Coronary artery (tissue), 2 donors: ENCODE results near the gene ATAD3A.
"Not testable (repeated sequence)": the region's sequence is repeated elsewhere in the genome, so short reads cannot be mapped to it uniquely, and the experiment has no call there.

ENCODE experiments used
- DNase-seq: peaks from one replicate; pipeline ENCODE4 v3.0.0-alpha.2; 2017; ENCODE audit warnings: low spot score
- H3K27ac ChIP-seq, 2 donors: fragments of 200-600 bp; sonication (generic); one replicate each; pipeline ENCODE4 v1.5.1; 2016 to 2019
- H3K4me3 ChIP-seq: fragments of 200-600 bp; sonication (generic); 2 replicates; pipeline ENCODE4 v1.5.1; 2016; ENCODE audit warnings: mild to moderate bottlenecking, moderate library complexity
- TF ChIP-seq, protein P1 (sequence below): fragments of 200-600 bp; sonication (generic); IDR thresholded peaks from one replicate; pipeline ENCODE4 v1.5.1; 2019; ENCODE audit warnings: antibody characterized with exemption

The ATAD3A gene

DNA sequence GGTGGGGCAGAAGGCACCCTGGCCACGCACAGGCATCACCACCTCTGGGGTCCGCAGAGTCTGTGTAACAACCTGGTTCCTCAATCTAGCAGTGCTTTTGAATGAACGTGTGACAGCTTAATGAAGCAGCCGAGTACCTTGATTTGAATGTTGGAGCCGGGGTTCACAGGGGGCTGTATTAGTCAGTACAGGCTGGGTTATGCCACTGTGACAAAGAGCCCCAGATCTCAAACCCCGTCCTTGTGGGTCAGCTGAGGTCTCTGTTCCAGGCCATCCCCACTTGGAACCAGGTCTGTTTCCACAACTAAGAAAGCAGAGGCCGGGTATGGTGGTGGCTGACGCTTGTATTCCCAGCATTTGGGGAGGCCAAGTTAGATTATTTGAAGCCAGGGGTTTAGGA is 18.0 kb downstream of the ATAD3A start:
- no peak for DNase-seq
- no peak overlapping the region for H3K4me3 ChIP-seq
- TF ChIP-seq, protein P1, sequence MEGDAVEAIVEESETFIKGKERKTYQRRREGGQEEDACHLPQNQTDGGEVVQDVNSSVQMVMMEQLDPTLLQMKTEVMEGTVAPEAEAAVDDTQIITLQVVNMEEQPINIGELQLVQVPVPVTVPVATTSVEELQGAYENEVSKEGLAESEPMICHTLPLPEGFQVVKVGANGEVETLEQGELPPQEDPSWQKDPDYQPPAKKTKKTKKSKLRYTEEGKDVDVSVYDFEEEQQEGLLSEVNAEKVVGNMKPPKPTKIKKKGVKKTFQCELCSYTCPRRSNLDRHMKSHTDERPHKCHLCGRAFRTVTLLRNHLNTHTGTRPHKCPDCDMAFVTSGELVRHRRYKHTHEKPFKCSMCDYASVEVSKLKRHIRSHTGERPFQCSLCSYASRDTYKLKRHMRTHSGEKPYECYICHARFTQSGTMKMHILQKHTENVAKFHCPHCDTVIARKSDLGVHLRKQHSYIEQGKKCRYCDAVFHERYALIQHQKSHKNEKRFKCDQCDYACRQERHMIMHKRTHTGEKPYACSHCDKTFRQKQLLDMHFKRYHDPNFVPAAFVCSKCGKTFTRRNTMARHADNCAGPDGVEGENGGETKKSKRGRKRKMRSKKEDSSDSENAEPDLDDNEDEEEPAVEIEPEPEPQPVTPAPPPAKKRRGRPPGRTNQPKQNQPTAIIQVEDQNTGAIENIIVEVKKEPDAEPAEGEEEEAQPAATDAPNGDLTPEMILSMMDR, result no peak
- no peak overlapping the region for H3K27ac ChIP-seq

DNA sequence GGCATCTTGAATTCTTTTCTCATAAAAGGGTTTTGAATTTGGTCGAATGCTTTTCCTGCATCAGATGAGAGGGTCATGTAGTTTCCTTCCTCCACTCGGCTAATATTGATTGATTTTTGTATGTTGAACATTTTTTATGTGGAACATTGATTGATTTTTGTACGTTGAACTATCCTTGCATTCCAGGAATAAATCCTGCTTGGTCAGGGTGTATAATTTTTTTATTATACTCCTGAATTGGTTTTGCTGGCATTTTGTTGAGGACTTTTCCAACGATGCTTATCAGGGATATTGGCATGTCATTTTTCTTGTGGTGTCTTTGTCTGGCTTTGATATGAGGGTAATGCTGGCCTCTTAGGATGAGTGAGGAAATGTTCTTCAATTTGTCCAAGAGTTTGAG is 20.0 kb downstream of the ATAD3A start:
- TF ChIP-seq, protein P1, result no peak
- no peak overlapping the region for H3K27ac ChIP-seq
- no peak for DNase-seq
- H3K4me3 ChIP-seq, result no peak overlapping the region

DNA sequence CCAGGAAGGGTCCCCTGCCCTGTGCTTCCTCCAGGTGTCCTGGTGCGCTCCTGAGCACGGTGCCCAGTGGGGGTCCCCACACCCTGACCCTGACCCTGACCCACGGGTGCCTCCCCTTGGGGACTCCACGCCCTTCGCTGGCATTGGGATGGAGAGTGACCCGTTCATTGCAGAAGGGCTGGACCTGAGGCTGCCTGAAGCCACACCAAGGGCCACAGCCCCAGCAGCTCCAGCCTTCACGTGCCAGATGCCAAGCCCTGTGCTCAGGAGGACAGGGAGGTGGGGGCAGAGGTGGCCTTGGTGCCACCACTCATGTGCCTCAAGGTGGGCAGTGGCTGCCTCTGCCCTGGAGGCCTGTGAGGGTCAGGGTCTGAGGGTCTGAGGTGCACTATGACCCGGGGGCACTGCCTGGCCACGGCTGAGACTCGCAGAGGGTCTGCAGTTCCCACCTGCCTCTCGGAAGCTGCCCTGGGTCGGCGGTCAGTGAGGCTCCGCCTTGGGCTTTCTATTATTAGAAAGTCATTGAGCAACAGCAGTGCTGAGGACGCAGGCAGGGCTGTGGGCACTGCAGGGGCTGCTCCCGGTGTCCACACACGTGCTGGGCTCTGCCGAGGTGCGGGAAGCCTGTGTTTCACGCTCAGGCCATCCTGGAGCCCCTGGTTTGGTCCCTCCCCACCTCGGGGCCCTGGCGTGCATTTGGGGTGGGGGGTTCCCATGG is 21.4 kb downstream of the ATAD3A start:
- H3K4me3 ChIP-seq, result not testable (repeated sequence)
- peak overlapping the region in 1 of 2 donors; percentile 2 for H3K27ac ChIP-seq

DNA sequence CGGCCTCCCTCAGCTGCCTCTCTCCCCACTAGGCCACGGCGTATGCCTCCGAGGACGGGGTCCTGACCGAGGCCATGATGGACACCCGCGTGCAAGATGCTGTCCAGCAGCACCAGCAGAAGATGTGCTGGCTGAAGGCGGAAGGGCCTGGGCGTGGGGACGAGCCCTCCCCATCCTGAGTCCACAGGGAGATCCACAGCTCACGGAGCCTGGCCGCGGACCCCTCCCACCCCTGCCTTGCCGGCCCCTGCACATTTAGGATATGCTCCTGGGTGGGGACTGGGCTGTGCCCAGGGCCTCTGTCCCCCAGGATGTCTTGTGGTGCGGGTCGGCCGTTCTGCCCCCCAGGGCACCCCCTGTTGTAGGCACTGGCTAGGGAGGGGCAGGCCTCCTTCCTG is 21.9 kb downstream of the ATAD3A start:
- peak overlapping the region in 1 of 2 donors; percentile 2 for H3K27ac ChIP-seq
- not testable (repeated sequence) for H3K4me3 ChIP-seq, DNase-seq

More for the DNA sequence above, 21.4 kb downstream of the ATAD3A start:
- DNase-seq, result not testable (repeated sequence)

- TF ChIP-seq, protein P1, result no peak
- DNase-seq, result no peak
- Histone ChIP-seq H3K4me3 (no peak overlapping the region), H3K27ac (no peak overlapping the region)
Measured at GRCh38 chr1:1534401-1535154, 22.6 kb downstream of the ATAD3A start.

DNA sequence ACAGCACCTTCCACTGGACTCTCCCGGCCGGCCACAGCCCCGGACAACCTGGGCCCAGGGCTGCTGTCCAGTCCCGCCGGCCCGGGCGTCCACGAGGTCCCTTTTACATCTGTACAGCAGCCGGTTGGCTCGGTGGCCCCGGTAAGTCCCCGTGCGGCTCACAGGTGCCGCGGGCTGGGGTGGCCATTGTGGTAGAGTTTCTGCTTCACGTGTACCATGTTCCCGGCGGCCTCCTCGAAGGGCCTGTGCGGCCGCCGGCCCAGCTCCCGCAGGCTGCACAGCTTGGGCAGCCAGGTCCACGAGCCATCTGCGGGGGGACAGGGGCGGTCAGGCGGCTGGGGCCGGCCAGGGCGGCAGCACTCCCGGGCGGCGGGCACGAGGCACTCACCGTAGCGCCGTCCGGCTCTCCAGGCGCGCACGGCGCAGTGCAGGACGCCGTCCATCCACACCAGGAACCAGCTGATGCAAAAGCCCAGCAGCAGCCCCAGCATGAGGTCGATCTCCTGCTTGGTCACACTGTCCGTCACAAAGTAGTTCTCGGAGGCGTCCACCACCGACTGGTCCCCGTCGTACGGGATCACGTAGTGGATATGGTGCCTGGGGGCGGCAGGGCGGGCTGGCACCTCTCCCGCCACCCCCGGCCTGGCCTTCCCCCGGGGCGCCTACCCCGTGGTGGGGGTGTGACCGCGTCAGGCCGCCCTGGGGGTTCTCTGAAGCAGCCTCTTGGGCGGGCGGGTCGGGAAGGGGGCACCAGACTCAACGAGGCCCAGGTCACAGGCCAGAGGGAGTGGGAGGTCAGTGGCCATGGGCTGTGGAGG is 23.4 kb downstream of the ATAD3A start:
- DNase-seq, result no peak
- Histone ChIP-seq H3K27ac (no peak overlapping the region), H3K4me3 (no peak overlapping the region)
- TF ChIP-seq, protein P1, result no peak

DNA sequence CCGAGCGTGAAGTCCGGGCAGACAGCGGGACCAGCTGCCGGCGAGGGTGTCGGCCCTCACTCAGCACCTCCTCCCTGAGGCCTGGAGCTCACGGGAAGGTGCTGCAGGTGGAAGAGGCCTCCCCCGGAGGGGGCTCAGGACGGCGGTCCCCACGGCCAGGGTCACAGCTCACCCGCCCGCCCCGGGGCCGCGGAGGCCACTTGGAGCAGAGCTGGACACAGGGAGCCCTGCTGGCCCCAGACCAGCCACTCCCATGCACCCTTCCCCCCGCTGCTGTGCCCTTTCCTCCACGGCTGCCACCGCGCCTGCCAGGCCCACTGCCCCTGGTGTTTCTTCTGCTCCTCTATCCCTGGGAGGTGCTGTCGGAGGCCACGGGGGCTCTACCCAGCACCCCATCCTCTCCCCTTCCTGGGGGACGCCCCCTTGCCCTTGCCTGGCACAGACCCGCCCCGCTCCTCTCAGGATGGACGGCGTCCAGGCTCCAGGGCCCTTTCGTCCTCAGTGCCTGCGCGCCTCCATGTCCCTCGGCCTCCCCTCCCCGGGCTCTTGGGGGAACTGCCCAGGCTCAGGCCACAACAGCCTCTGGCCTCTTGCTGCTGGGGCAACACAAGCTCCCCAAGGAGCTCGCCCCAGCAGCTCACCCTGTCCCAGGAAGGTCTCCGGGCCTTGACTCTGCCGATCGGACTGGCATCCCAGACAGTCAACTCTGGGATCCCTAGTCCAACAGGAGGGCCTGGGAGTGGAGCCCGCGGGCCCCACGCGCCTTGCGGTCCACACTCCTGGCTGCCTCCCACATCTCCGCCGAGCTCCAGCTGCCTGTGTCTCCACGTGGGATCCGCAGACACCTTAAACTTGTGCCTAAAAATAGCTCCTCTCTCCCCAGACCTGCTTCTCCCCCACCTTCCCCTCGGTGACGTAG is 24.3 kb downstream of the ATAD3A start:
- no peak overlapping the region for H3K27ac ChIP-seq
- DNase-seq, result no peak
- no peak overlapping the region for H3K4me3 ChIP-seq
- TF ChIP-seq, protein P1, result no peak
